HG03095 (cell line): Measurements from ENCODE around the gene RELL2.
"Not testable (repeated sequence)": the region's sequence is repeated elsewhere in the genome, so short reads cannot be mapped to it uniquely, and the experiment has no call there.

Experiments used
- ATAC-seq: cut with Tn5 transposase; IDR thresholded peaks from one replicate; pipeline ENCODE4 v1.9.1; 2021; ENCODE audit warnings: moderate library complexity; ENCODE audit not compliant: unreplicated experiment

The RELL2 gene

GRCh38 chr5:141636413-141637122, at the start of gene RELL2, which contains the start of gene HDAC3:
Gene RELL2, plus strand, starts transcription at chr5:141636997. Its CDS starts 1,229 bp downstream, at chr5:141638226.
Gene HDAC3, minus strand, starts transcription at chr5:141636849. Its CDS starts 59 bp downstream, at chr5:141636790.
- peak; percentile 75 for ATAC-seq

- ATAC-seq: no peak
Measured at GRCh38 chr5:141590127-141590526, 46.7 kb upstream of the RELL2 start.

- no peak for ATAC-seq
Measured at GRCh38 chr5:141596867-141597266, 39.9 kb upstream of the RELL2 start.

GRCh38 chr5:141597394-141597793, 39.4 kb upstream of the RELL2 start:
- ATAC-seq: no peak

- ATAC-seq: no peak
Measured at GRCh38 chr5:141597814-141598213, 39.0 kb upstream of the RELL2 start.

GRCh38 chr5:141598391-141599345, 38.1 kb upstream of the RELL2 start:
- ATAC-seq: no peak

GRCh38 chr5:141602606-141603005, 34.2 kb upstream of the RELL2 start:
- no peak for ATAC-seq

GRCh38 chr5:141603923-141604717, 32.7 kb upstream of the RELL2 start:
- ATAC-seq: no peak

GRCh38 chr5:141605523-141606277, 31.1 kb upstream of the RELL2 start:
- ATAC-seq: peak; percentile 93

- ATAC-seq: no peak
Measured at GRCh38 chr5:141608046-141608445, 28.8 kb upstream of the RELL2 start.

- no peak for ATAC-seq
Measured at GRCh38 chr5:141608557-141608956, 28.2 kb upstream of the RELL2 start.

- no peak for ATAC-seq
Measured at GRCh38 chr5:141609044-141609443, 27.8 kb upstream of the RELL2 start.

GRCh38 chr5:141609921-141610320, 26.9 kb upstream of the RELL2 start:
- not testable (repeated sequence) for ATAC-seq

- ATAC-seq: no peak
Measured at GRCh38 chr5:141611289-141611688, 25.5 kb upstream of the RELL2 start.

GRCh38 chr5:141613344-141613743, 23.5 kb upstream of the RELL2 start:
- no peak for ATAC-seq

GRCh38 chr5:141615991-141616720, 20.6 kb upstream of the RELL2 start:
- ATAC-seq: no peak

GRCh38 chr5:141617128-141617527, 19.7 kb upstream of the RELL2 start:
- ATAC-seq: no peak

- ATAC-seq: no peak
Measured at GRCh38 chr5:141617682-141618029, 19.1 kb upstream of the RELL2 start.

GRCh38 chr5:141618030-141618803, 18.6 kb upstream of the RELL2 start:
- ATAC-seq: peak; percentile 31
